Naive thymus-derived CD4-positive, alpha-beta T cell (primary cell): ENCODE measurements around the gene TDRD10. TPM values are rescaled to one million over a fixed set of nuclear protein-coding genes. Genes with fewer than 3 reads are reported as not detected.

Experiments used
- ATAC-seq: fragments of 150-1000 bp; cut with Tn5 transposase; 2 replicates; pipeline ENCODE4 v1.10.0; 2021; ENCODE audit warnings: mild to moderate bottlenecking, moderate library complexity
- CTCF ChIA-PET: fragments of 350-600 bp; sonication (Branson Sonifier 250); formaldehyde crosslinking; loops from one replicate; lab custom pipeline; 2021; ENCODE audit warnings: antibody characterized with exemption; lab: Charles Lee
- POLR2A ChIA-PET: fragments of 350-600 bp; sonication (Branson Sonifier 250); formaldehyde crosslinking; loops from one replicate; lab custom pipeline; 2021; ENCODE audit warnings: antibody characterized with exemption, inconsistent platforms; lab: Charles Lee
- DNase-seq, 9 donors: peaks; one replicate each; pipeline versions ENCODE4 v3.0.0 to v3.0.0-alpha.2; 2020 to 2022; ENCODE audit warnings: mixed read lengths in 1 of 9
- H3K27ac ChIP-seq: one replicate; pipeline ENCODE4 v1.7.0; 2013; ENCODE audit warnings: mild to moderate bottlenecking, low read depth, low read length, moderate library complexity
- H3K27me3 ChIP-seq, 2 donors: one replicate each; pipeline ENCODE4 v1.7.0; 2013; ENCODE audit warnings: low read length in 2 of 2, mild to moderate bottlenecking in 2 of 2, moderate library complexity in 2 of 2; ENCODE audit not compliant: control insufficient read depth in 2 of 2, insufficient read depth in 2 of 2
- H3K36me3 ChIP-seq, 3 experiments: 1 replicate in 2 of 3; 2 replicates in 1 of 3; pipeline ENCODE4 v1.7.0; 2013; ENCODE audit warnings: low read length in 3 of 3, mild to moderate bottlenecking in 3 of 3, moderate library complexity in 1 of 3; ENCODE audit not compliant: insufficient read depth in 3 of 3, control insufficient read depth in 2 of 3
- H3K4me1 ChIP-seq, 2 donors: one replicate each; pipeline ENCODE4 v1.7.0; 2013; ENCODE audit warnings: low read length in 2 of 2, mild to moderate bottlenecking in 2 of 2, moderate library complexity in 1 of 2; ENCODE audit not compliant: control insufficient read depth in 2 of 2, insufficient read depth in 2 of 2
- H3K4me3 ChIP-seq: 2 replicates; pipeline ENCODE4 v1.7.0; 2013; ENCODE audit warnings: mild to moderate bottlenecking, low read length
- H3K9me3 ChIP-seq, 3 experiments: 1 replicate in 2 of 3; 2 replicates in 1 of 3; pipeline ENCODE4 v1.7.0; 2013; ENCODE audit warnings: low read length in 3 of 3; ENCODE audit not compliant: control insufficient read depth in 2 of 3
- H3K27ac Mint-ChIP-seq, 9 donors: one replicate each; pipeline ENCODE4 v1.8.0; 2020 to 2022; ENCODE audit warnings: mixed read lengths in 9 of 9, mild to moderate bottlenecking in 8 of 9, moderate library complexity in 5 of 9, inconsistent platforms in 2 of 9
- H3K27me3 Mint-ChIP-seq, 5 donors: one replicate each; pipeline ENCODE4 v1.8.0; 2021 to 2022; ENCODE audit warnings: mixed read lengths in 5 of 5, mild to moderate bottlenecking in 1 of 5
- H3K36me3 Mint-ChIP-seq, 5 donors: one replicate each; pipeline ENCODE4 v1.8.0; 2020 to 2022; ENCODE audit warnings: mixed read lengths in 5 of 5, mild to moderate bottlenecking in 3 of 5, inconsistent platforms in 1 of 5
- H3K4me1 Mint-ChIP-seq, 7 donors: one replicate each; pipeline ENCODE4 v1.8.0; 2020 to 2022; ENCODE audit warnings: mixed read lengths in 7 of 7, mild to moderate bottlenecking in 3 of 7, inconsistent platforms in 1 of 7
- H3K4me3 Mint-ChIP-seq, 10 donors: one replicate each; pipeline ENCODE4 v1.8.0; 2020 to 2022; ENCODE audit warnings: mild to moderate bottlenecking in 10 of 10, mixed read lengths in 10 of 10, moderate library complexity in 6 of 10, inconsistent platforms in 2 of 10
- H3K9me3 Mint-ChIP-seq, 11 donors: one replicate each; pipeline ENCODE4 v1.8.0; 2020 to 2022; ENCODE audit warnings: mixed read lengths in 11 of 11, mild to moderate bottlenecking in 4 of 11, inconsistent platforms in 1 of 11, moderate library complexity in 1 of 11
- intact Hi-C, 2 donors: fragments of 100-400 bp; cut with micrococcal nuclease; formaldehyde crosslinking; loops; one replicate each; pipeline ENCODE4 v1.15.1; 2023
- polyA plus RNA-seq, 2 donors: library from polyadenylated mRNA; unstranded; fragments of 300-500 nt; fragmentation: Illumina TruSeq; gene quantifications; one replicate each; pipeline ENCODE4 v1.2.3, GENCODE V29; 2021
- total RNA-seq, 6 experiments: library from RNA in 5 of 6; stranded (reverse) in 5 of 6; gene quantifications; 1 replicate in 5 of 6; 2 replicates in 1 of 6; pipeline ENCODE4 v1.2.3 and lab custom pipeline; 2021 to 2026

Gene TDRD10
- total and polyA plus RNA-seq, 7 experiments from 2014 or later = 0.29 TPM; not detected in 6

- H3K27ac Mint-ChIP-seq = peak overlapping the region in 1 of 9 donors; percentile 88
- ChIA-PET CTCF (interaction anchor here (0.6 to 1.0 kb wide), 2 partner anchors 71 to 72 kb away, joined by 4 to 6 read pairs; no protein-coding TSS in a partner anchor), POLR2A (interaction anchor here (1.0 kb wide), 1 partner anchor 45 kb away, joined by 4 read pairs; no protein-coding TSS in a partner anchor)
Observed at GRCh38 chr1:154474802-154475201, 27.2 kb upstream of the TDRD10 start.

DNA sequence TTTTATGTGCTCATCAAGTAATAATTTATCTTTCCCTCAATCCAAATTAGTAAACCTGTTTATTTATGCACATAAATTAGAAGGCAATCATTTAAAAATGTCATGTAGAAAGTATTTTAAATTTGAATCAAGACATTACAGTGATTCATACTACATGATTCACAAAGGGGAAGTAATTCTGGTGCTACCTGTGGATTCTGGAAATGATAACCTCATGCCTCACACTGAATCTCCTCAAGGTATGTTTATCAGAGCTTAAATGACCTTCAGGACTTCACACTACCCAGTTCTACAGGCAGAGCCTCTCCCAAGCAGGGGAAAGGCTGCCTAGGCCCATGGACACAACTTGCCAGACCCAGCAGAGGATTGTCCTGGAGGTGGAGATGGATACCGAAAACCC lies 25.2 kb upstream of the TDRD10 start:
- no peaks in the 10 kb centered on the region for H3K36me3 Mint-ChIP-seq
- CTCF ChIA-PET = interaction anchor here (0.7 kb wide), 1 partner anchor 126 kb away, joined by 3 read pairs; no protein-coding TSS in a partner anchor

More at GRCh38 chr1:154474802-154475201, 27.2 kb upstream of the TDRD10 start:
- no peak overlapping the region for H3K27ac ChIP-seq
- no peaks in the 10 kb centered on the region for H3K9me3 ChIP-seq
- Mint-ChIP-seq H3K27me3 (no peaks in the 10 kb centered on the region), H3K9me3 (no peaks in the 10 kb centered on the region), H3K4me1 (peaks cover 10 to 43% (median 23%) of the 10 kb centered on the region in 7 donors), H3K36me3 (no peaks in the 10 kb centered on the region), H3K4me3 (no peak overlapping the region)
- H3K4me3 ChIP-seq = no peak overlapping the region
- DNase-seq = no peak
- H3K4me1 ChIP-seq = peaks cover 0 to 10% of the 10 kb centered on the region in 2 donors
- intact Hi-C loops = loop anchor here (5.0 to 10.0 kb wide), 4 partner anchors 123 to 610 kb away; partner anchors contain the start of genes ADAR (in 1 of the 2) and EFNA4 (in 1 of the 2)
- H3K36me3 ChIP-seq = no peaks in the 10 kb centered on the region
- no peak for ATAC-seq
- H3K27me3 ChIP-seq = no peaks in the 10 kb centered on the region

GRCh38 chr1:154478013-154478412 lies 24.0 kb upstream of the TDRD10 start:
- ChIA-PET POLR2A (interaction anchor here (0.6 kb wide), 1 partner anchor 68 kb away, joined by 4 read pairs; no protein-coding TSS in a partner anchor), CTCF (interaction anchor here (0.9 to 3.6 kb wide), 3 partner anchors 10 to 133 kb away, joined by 3 to 44 read pairs (median 6); partner anchors contain the start of gene IL6R)
- Mint-ChIP-seq H3K4me1 (peaks cover 12 to 27% (median 20%) of the 10 kb centered on the region in 7 donors), H3K9me3 (no peaks in the 10 kb centered on the region), H3K27ac (peak overlapping the region in 5 of 9 donors; percentile 20 to 75 (median 56)), H3K27me3 (peaks cover 0 to 2% (median 0%) of the 10 kb centered on the region in 5 donors), H3K36me3 (no peaks in the 10 kb centered on the region), H3K4me3 (peak overlapping the region in 1 of 10 donors; percentile 47)
- no peak for ATAC-seq
- Histone ChIP-seq H3K27ac (no peak overlapping the region), H3K36me3 (no peaks in the 10 kb centered on the region), H3K9me3 (no peaks in the 10 kb centered on the region), H3K4me1 (peaks cover 0 to 10% of the 10 kb centered on the region in 2 donors), H3K27me3 (no peaks in the 10 kb centered on the region), H3K4me3 (no peak overlapping the region)
- intact Hi-C loops = loop anchor here (1.0 to 10.0 kb wide), 15 partner anchors 15 to 607 kb away; partner anchors contain the start of genes IL6R (in 2 of the 2), ADAR (in 1 of the 2), EFNA4 (in 1 of the 2) and PMVK (in 1 of the 2)
- no peak for DNase-seq

More for the DNA sequence above, 25.2 kb upstream of the TDRD10 start:
- H3K36me3 ChIP-seq = no peaks in the 10 kb centered on the region
- DNase-seq (no peak), ATAC-seq (no peak)
- H3K4me1 ChIP-seq = peaks cover 0 to 10% of the 10 kb centered on the region in 2 donors
- Mint-ChIP-seq H3K27ac (peak overlapping the region in 1 of 9 donors; percentile 16), H3K4me1 (peaks cover 12 to 36% (median 20%) of the 10 kb centered on the region in 7 donors), H3K27me3 (peaks cover 0 to 2% (median 0%) of the 10 kb centered on the region in 5 donors), H3K9me3 (no peaks in the 10 kb centered on the region), H3K4me3 (no peak overlapping the region)
- no peak overlapping the region for H3K4me3 ChIP-seq
- POLR2A ChIA-PET = interaction anchor here (0.7 to 0.8 kb wide), 2 partner anchors 13 to 133 kb away, joined by 3 read pairs; no protein-coding TSS in a partner anchor
- H3K9me3 ChIP-seq = no peaks in the 10 kb centered on the region
- no peaks in the 10 kb centered on the region for H3K27me3 ChIP-seq
- no peak overlapping the region for H3K27ac ChIP-seq
- intact Hi-C loops = loop anchor here (5.0 to 10.0 kb wide), 4 partner anchors 124 to 608 kb away; partner anchors contain the start of genes ADAR (in 1 of the 2) and EFNA4 (in 1 of the 2)

DNA sequence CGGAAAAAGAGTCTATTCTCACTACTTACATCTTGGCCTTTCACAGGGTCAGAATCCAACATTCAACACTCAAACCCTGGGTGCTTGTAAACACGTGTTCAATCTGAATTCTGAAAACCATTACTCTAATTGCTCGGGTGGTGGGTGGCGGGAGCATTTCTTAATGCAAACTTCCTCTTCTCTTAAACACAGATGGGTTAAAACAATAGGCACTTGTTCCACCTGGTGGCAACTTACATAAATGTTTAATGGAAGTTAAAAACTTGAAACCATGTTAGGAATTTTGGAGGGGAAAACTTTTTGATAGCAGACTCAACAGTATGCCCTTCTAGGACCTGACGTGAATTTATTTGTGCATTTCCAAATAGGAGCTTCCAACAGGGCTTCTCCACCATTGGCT lies 23.4 kb upstream of the TDRD10 start:
- H3K9me3 Mint-ChIP-seq = no peaks in the 10 kb centered on the region
- H3K36me3 Mint-ChIP-seq = no peaks in the 10 kb centered on the region
- intact Hi-C loops = loop anchor here (1.0 to 10.0 kb wide), 18 partner anchors 15 to 606 kb away; partner anchors contain the start of genes IL6R (in 2 of the 2), ADAR (in 1 of the 2), EFNA4 (in 1 of the 2) and PMVK (in 1 of the 2)
- ATAC-seq (peak; percentile 51), DNase-seq (peak in 7 of 9 donors; percentile 18 to 59 (median 48))
- Histone ChIP-seq H3K4me3 (no peak overlapping the region), H3K9me3 (no peaks in the 10 kb centered on the region), H3K27ac (no peak overlapping the region), H3K36me3 (no peaks in the 10 kb centered on the region), H3K4me1 (peaks cover 0 to 10% of the 10 kb centered on the region in 2 donors), H3K27me3 (no peaks in the 10 kb centered on the region)
- peaks cover 0 to 8% (median 0%) of the 10 kb centered on the region in 5 donors for H3K27me3 Mint-ChIP-seq
- ChIA-PET CTCF (interaction anchor here (0.6 to 4.6 kb wide), 15 partner anchors 11 to 213 kb away, joined by 3 to 44 read pairs (median 5); partner anchors contain the start of genes ATP8B2 and IL6R), POLR2A (interaction anchor here (1.0 to 1.7 kb wide), 3 partner anchors 73 to 126 kb away, joined by 4 to 8 read pairs (median 5); no protein-coding TSS in a partner anchor)
- H3K4me3 Mint-ChIP-seq = peak overlapping the region in 8 of 10 donors; percentile 16 to 66 (median 49)
- peak overlapping the region in 8 of 9 donors; percentile 22 to 90 (median 63) for H3K27ac Mint-ChIP-seq
- peaks cover 12 to 27% (median 20%) of the 10 kb centered on the region in 7 donors for H3K4me1 Mint-ChIP-seq

DNA sequence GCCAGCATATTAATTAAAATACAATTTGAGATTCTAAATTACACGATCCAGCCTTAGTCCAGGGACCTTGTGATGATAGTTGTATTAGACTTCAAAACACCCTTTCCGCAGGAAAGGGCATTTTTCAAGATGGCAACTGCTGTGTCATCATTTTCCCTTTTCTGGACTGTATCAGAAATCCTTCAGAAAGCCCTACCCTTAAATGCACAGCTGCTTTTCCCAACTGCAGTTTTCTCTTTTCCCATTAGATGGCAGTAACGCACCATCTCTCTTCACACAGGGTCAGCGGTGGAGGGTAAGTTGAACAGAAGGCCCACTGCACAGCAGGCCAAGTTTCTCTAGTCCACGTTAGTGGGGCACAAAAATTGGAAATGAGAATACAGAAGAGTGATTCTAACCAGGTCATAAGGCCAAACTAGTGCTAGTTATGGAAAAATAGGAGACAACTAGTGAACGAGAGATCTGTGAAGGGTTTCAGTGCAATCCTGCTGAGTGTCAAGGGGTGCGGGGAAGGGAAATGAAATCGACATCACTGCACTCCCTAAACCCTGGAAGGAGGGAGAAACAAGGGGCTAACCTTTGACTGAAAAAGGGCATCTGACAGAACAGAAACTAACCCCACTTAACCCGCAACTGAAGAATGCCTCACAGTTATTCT lies 22.1 kb upstream of the TDRD10 start:
- H3K4me3 Mint-ChIP-seq = no peak overlapping the region
- DNase-seq (peak in 8 of 9 donors; percentile 39 to 78 (median 66)), ATAC-seq (peak; percentile 90)
- H3K27me3 Mint-ChIP-seq = peaks cover 0 to 14% (median 0%) of the 10 kb centered on the region in 5 donors
- intact Hi-C loops = loop anchor here (1.0 to 10.0 kb wide), 14 partner anchors 66 to 605 kb away; partner anchors contain the start of genes ADAR (in 1 of the 2), EFNA4 (in 1 of the 2) and PMVK (in 1 of the 2)
- peak overlapping the region in 1 of 9 donors; percentile 0 for H3K27ac Mint-ChIP-seq
- ChIA-PET POLR2A (interaction anchor here (0.7 to 2.1 kb wide), 6 partner anchors 65 to 145 kb away, joined by 3 to 8 read pairs (median 4); no protein-coding TSS in a partner anchor), CTCF (interaction anchor here (0.6 to 4.6 kb wide), 33 partner anchors 9 to 1266 kb away, joined by 3 to 44 read pairs (median 4); partner anchors contain the start of gene IL6R)
- Histone ChIP-seq H3K27ac (no peak overlapping the region), H3K27me3 (no peaks in the 10 kb centered on the region), H3K4me1 (peaks cover 0 to 10% of the 10 kb centered on the region in 2 donors), H3K9me3 (no peaks in the 10 kb centered on the region), H3K4me3 (no peak overlapping the region), H3K36me3 (no peaks in the 10 kb centered on the region)
- H3K4me1 Mint-ChIP-seq = peaks cover 12 to 27% (median 19%) of the 10 kb centered on the region in 7 donors
- no peaks in the 10 kb centered on the region for H3K9me3 Mint-ChIP-seq
- H3K36me3 Mint-ChIP-seq = no peaks in the 10 kb centered on the region
